OCI-M2 (cell line): ENCODE results near the gene GDNF.
"Not testable (repeated sequence)": the region's sequence is repeated elsewhere in the genome, so short reads cannot be mapped to it uniquely, and the experiment has no call there.

Experiments used
- DNase-seq: peaks from one replicate; lab custom pipeline; 2025; ENCODE audit not compliant: unreplicated experiment; lab: John Stamatoyannopoulos, UW

Gene GDNF

DNA sequence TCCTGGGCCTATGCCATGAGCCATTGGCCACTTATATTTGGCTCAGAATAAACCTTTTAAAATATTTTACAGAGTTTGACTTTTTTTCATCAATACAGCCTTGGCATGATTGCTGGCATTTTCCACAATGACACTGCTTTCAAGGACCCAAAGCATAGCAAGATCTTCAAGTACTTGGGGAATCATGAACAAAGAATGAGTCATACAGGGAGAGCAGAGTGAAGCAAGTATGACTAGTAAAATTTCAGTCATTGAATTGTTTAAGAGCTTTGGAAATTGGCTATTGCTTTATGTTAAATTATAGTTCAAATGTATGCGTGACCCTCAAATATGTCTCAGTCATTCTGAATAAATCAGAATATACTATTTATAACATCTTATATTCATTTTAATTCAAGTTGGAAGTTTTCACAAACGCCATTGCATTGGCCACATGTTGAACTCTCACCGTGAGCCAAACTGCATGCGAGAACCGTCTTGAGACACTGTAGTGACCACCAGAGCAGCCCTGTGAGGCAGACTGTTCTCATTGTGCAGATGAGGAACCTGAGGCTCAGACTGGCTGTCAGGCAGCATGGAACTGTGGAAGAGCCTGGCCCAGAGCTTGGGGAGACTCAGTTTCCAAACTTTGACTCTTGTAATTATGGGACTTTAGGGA is 52.9 kb downstream of the GDNF start:
- no peak for DNase-seq

GRCh38 chr5:37786416-37786815 is 53.4 kb downstream of the GDNF start:
- no peak for DNase-seq

GRCh38 chr5:37781409-37781808 is 58.4 kb downstream of the GDNF start:
- DNase-seq, result not testable (repeated sequence)

DNA sequence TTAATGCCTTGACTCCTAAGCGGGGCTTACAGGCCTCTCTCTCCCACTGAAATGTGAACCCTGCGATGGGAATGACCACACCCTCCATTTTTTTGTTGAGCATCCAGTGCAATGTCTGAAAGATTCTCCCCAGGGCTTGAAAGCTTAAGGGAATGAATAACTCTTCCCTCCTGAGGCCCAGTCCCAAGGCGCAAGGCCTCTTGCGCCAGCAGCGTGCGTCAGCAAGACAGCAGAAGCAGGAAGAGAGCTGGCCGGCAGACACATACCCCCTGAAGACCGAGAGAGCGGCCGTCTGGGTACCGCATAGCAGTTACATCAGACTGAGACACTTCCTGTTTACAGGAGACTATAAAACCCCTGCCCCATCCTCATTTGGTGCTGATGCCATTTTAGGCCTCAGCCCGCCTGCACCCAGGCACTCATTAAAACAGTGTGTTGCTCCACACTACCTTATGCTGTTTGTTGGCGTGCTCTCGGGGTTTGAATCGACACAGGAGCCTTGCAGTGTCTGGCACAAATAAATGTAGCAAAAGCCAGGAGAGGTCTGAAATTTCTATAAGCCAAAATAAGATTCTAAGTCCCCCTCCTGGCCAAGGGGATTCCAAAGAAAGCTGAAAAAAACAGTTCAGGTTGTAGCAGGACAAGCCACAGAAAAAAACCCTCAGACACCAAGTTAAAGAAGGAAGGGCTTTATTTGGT is 62.3 kb downstream of the GDNF start:
- no peak for DNase-seq

DNA sequence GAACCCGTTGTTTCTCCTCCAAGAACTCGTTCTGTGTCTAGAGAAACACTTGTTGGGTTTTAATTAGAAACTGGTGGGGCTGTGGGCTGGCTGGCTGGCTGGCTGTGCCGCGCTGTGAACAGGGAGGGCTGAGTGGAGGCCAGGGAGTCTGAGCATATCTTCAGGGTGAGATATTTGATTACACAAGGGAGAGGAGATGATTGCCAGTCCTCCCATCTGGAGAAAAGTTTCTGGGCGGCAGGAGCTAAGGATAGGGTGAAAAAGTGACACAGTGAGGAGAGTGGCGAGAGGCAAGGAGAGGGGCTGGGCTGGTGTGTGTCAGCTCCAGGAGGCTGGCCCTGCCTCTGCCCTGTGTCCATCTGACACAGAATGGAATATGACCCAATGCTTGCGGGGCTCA is 63.0 kb downstream of the GDNF start:
- no peak for DNase-seq

DNA sequence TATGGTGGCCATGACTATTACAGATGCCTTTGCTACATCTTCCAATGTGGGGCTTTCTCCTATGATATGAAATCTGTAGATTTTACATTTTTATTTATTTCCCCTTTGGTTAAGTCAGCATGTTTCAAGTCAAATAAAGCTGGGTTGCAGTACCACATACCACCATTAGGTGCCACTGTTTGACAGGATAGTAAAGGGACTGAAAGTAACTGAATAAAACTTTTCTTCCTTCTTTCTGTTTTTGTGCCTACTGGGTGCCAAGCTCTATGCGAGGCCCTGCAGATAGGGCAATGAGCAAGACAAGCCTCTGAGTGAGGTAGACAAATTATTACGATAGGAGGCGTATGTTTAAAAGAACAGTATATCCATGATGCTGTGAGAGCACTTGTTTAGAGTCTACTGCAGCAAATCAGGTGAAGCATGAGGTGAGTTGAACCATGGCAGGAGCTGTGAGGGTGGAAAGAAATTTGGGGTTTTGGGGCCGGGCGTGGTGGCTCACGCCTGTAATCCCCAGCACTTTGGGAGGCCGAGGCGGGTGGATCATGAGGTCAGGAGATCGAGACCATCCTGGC is 64.8 kb downstream of the GDNF start:
- DNase-seq, result peak; percentile 1

DNA sequence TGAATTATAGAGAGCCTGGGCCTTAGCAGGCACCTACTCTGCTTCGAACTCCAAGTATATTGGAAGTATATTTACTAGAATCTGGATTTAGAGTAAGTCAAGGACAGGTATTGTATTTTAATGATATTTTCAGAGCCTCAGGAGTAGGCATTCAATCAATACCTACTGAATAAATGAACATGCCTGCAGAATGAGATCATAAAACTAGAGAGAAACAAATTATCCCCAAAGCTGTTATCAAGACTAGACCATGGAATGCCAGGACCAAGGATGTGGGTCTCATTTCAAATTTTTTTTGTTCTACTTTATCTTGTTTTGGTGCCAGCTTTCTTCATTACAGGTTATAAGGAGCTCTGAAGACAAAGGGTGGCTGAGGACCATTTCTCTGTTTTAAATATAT is 66.0 kb downstream of the GDNF start:
- DNase-seq, result no peak

- no peak for DNase-seq
Observed at GRCh38 chr5:37772255-37772654, 67.6 kb downstream of the GDNF start.

GRCh38 chr5:37771731-37772130 is 68.1 kb downstream of the GDNF start:
- no peak for DNase-seq

- DNase-seq, result no peak
Observed at GRCh38 chr5:37771203-37771611, 68.6 kb downstream of the GDNF start.

DNA sequence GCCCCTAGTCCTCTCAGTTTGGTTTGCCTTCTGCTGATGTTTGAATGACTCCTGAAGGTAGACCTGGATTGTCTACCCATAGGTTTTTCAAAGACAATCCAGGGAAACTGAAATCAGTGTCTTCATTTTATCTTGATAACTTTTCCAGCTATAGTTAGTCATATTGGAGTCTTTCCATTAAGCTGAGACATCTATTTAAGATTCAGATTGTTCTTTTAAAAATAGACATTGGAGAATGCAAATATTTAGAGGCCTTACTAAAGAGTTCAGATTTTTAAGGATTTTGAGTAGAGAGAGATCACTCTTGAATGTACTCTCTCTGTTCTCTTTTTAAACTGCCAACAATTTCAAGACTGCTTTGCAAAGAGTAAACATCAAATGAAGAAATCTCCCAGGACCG is 69.1 kb downstream of the GDNF start:
- no peak for DNase-seq

- DNase-seq, result no peak
Observed at GRCh38 chr5:37769840-37770239, 70.0 kb downstream of the GDNF start.

DNA sequence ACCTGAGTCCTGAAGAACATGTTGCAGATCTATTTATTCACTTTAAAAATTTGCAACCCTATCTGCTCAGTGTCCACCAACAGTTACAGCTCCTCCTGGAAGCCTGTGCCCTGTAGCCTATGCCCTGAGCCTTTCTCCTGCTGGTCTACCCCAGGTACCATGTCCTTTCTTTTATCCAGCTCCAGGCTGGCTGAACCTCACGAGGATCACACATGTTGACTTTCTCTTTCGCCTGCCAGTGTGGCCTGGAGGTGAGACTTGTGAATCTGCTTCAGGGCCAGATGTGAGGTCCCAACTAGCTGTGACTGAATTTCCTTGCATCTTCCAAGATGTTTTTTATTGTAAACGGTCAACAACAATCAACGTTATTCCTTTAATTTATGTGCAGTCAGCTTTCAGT is 70.7 kb downstream of the GDNF start:
- no peak for DNase-seq

GRCh38 chr5:37768371-37768770 is 71.5 kb downstream of the GDNF start:
- no peak for DNase-seq

DNA sequence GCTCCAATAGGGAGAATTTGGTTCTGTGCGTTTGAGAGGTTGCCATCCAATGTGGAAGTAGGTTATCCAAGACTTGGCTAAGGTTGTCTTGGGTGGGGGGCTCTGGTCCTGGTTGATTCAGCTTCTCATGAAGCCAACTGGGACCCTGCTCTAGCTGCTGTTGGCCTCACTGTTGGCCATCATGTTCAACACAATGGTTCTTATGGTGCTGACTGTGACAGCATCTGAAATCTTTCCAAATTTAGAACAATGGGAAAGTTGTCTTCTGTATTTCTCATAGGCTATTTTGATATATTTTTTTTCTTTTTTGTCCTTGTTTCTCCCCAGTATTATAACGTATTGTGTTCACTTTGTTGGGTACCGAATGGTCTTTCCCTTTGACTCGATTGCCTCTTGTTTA is 71.9 kb downstream of the GDNF start:
- no peak for DNase-seq

DNA sequence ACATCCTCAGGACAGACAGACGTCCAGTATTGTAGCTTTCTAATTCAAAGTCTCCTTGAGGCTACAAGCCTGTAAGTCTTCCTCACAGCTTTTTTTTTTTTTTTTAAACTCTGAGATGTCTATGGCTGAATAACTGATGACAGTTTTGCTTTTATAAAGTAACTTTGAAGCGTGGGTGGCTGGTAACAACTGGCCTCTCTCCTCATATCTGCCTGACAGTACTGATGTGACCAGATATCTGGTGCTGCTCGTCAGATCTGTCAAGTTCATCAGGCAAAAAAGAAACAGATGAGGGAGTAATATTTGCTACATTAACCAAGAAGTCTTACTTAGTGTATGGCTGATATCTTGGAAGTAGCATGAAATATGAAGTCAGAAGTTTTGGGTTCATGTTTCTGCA is 72.6 kb downstream of the GDNF start:
- DNase-seq, result no peak
